Measurements from ENCODE around the gene EXOC6. TPM values are rescaled to one million over a fixed set of nuclear protein-coding genes. Genes with fewer than 3 reads are reported as not detected.
A peak's percentile ranks its signal among the peaks of the same experiment; 100 is the strongest.

EXOC6 gene
- polyA plus RNA-seq (2013, experiment 1 of 2) = 7.3 TPM
- polyA plus RNA-seq (2013, experiment 2 of 2) = 5.4 TPM

DNA sequence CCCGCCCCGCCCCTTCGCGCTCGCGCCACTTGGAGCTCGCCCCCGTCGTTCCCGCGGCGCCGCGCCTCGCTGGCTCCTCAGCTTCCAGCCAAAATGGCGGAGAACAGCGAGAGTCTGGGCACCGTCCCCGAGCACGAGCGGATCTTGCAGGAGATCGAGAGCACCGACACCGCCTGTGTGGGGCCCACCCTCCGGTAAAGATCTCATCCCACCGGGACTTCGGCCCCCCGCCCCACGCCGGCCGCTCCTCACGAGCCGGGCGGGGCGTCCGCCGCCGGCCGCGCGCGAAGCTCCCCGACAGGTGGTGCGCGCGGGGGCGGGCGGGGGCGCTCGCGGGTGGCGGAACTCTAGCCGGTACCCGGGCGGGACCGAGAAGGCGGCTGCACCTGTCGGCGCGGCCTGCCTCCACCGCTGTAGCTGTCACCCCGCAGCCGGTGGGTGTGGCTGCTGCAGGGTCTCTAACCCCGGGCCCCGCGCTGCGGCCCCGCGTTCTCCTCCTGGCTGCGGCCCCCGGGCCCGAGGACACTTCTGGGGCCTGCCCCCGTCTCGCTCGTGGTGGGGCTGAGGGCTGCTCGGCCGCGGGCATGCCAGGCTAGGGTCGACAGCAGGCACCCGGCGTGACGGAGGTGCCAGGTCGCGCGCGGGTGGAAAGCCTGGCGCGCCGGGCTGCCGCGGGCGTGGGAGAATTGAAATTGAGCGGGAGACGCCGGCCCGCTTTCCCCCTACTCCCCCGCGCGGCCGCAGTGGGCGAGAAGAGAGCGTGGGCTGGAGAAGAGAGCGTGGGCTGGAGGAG is at the start of gene EXOC6:
Gene EXOC6, plus strand, starts transcription at position 80 of the 793 bp plus-strand sequence. Its CDS starts 14 bp downstream, at position 94.
- no peaks in the 10 kb centered on the region for H3K4me1 ChIP-seq (ENCODE audit: control insufficient read depth, insufficient read depth, low read length, poor library complexity, severe bottlenecking)
- no peak within 1 kb of the TSS for H3K27ac ChIP-seq (ENCODE audit: low read depth, low read length, severe bottlenecking)
- H3K4me3 ChIP-seq (ENCODE audit: extremely low read depth, insufficient read depth, low read length, poor library complexity, severe bottlenecking) = peak within 1 kb of the TSS; percentile 78
- H3K9me3 ChIP-seq (ENCODE audit: control insufficient read depth, low read length) = peaks cover 6% of the 10 kb centered on the region
- WGBS, 2 experiments (ENCODE audit: insufficient coverage in 2 of 2) = 0% methylated on average over 49 of the region's 103 CpGs
- H3K36me3 ChIP-seq (ENCODE audit: control insufficient read depth, insufficient read depth, low read length) = no peaks in the 10 kb centered on the region

- Histone ChIP-seq H3K36me3 (ENCODE audit: control insufficient read depth, insufficient read depth, low read length) (no peaks in the 10 kb centered on the region), H3K4me3 (ENCODE audit: extremely low read depth, insufficient read depth, low read length, poor library complexity, severe bottlenecking) (no peak overlapping the region), H3K27ac (ENCODE audit: low read depth, low read length, severe bottlenecking) (no peak overlapping the region), H3K9me3 (ENCODE audit: control insufficient read depth, low read length) (no peaks in the 10 kb centered on the region), H3K4me1 (ENCODE audit: control insufficient read depth, insufficient read depth, low read length, poor library complexity, severe bottlenecking) (no peaks in the 10 kb centered on the region)
- WGBS, 2 experiments (ENCODE audit: insufficient coverage in 2 of 2) = 71% methylated on average over 1 of the region's 2 CpGs; no CpG with 5 or more reads in 1 of the 2 experiments
Observed at GRCh38 chr10:92799568-92799967, 48.8 kb upstream of the EXOC6 start.

- no peak overlapping the region for H3K4me3 ChIP-seq (ENCODE audit: extremely low read depth, insufficient read depth, low read length, poor library complexity, severe bottlenecking)
- 68 to 93% methylated on average over 2 to 4 of the region's 5 CpGs for WGBS, 2 experiments (ENCODE audit: insufficient coverage in 2 of 2)
- no peak overlapping the region for H3K27ac ChIP-seq (ENCODE audit: low read depth, low read length, severe bottlenecking)
- no peaks in the 10 kb centered on the region for H3K4me1 ChIP-seq (ENCODE audit: control insufficient read depth, insufficient read depth, low read length, poor library complexity, severe bottlenecking)
- H3K9me3 ChIP-seq (ENCODE audit: control insufficient read depth, low read length) = no peaks in the 10 kb centered on the region
- H3K36me3 ChIP-seq (ENCODE audit: control insufficient read depth, insufficient read depth, low read length) = no peaks in the 10 kb centered on the region
Observed at GRCh38 chr10:92800134-92800733, 48.1 kb upstream of the EXOC6 start.

- Histone ChIP-seq H3K27ac (ENCODE audit: low read depth, low read length, severe bottlenecking) (no peak overlapping the region), H3K4me1 (ENCODE audit: control insufficient read depth, insufficient read depth, low read length, poor library complexity, severe bottlenecking) (no peaks in the 10 kb centered on the region), H3K9me3 (ENCODE audit: control insufficient read depth, low read length) (no peaks in the 10 kb centered on the region), H3K4me3 (ENCODE audit: extremely low read depth, insufficient read depth, low read length, poor library complexity, severe bottlenecking) (no peak overlapping the region), H3K36me3 (ENCODE audit: control insufficient read depth, insufficient read depth, low read length) (no peaks in the 10 kb centered on the region)
- WGBS, 2 experiments (ENCODE audit: insufficient coverage in 2 of 2) = 75 to 100% methylated on average over 2 to 4 of the region's 9 CpGs
Observed at GRCh38 chr10:92801978-92802872, 46.1 kb upstream of the EXOC6 start.

DNA sequence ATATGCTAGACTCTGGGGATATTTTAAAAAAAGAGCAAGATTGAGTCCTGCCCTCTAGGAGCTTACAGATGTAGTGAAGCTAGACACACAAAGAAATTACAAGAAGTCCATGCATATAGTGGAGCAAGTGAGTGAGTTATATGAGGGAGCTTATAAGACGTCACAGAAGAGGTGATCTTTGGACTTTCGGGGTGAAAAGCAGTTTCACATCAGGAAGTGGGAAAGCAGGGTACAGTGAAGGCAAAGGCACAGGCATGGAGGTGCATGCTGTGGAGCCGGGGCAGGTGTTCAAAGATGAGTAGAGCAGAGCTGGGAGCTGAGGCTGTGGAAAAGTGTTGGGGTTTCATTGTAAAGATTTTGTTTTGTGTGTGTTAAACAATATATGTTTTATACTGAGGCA is 38.5 kb upstream of the EXOC6 start:
- Histone ChIP-seq H3K4me3 (ENCODE audit: extremely low read depth, insufficient read depth, low read length, poor library complexity, severe bottlenecking) (no peak overlapping the region), H3K36me3 (ENCODE audit: control insufficient read depth, insufficient read depth, low read length) (no peaks in the 10 kb centered on the region), H3K27ac (ENCODE audit: low read depth, low read length, severe bottlenecking) (no peak overlapping the region), H3K4me1 (ENCODE audit: control insufficient read depth, insufficient read depth, low read length, poor library complexity, severe bottlenecking) (no peaks in the 10 kb centered on the region), H3K9me3 (ENCODE audit: control insufficient read depth, low read length) (no peaks in the 10 kb centered on the region)
- WGBS, 2 experiments (ENCODE audit: insufficient coverage in 2 of 2) = 74 to 97% methylated on average over 3 of the region's 3 CpGs

GRCh38 chr10:92810934-92811532 is 37.3 kb upstream of the EXOC6 start:
- no peaks in the 10 kb centered on the region for H3K36me3 ChIP-seq (ENCODE audit: control insufficient read depth, insufficient read depth, low read length)
- no peaks in the 10 kb centered on the region for H3K4me1 ChIP-seq (ENCODE audit: control insufficient read depth, insufficient read depth, low read length, poor library complexity, severe bottlenecking)
- WGBS, 2 experiments (ENCODE audit: insufficient coverage in 2 of 2) = no CpG with 5 or more reads among the region's 4 CpGs
- no peak overlapping the region for H3K27ac ChIP-seq (ENCODE audit: low read depth, low read length, severe bottlenecking)
- H3K9me3 ChIP-seq (ENCODE audit: control insufficient read depth, low read length) = no peaks in the 10 kb centered on the region
- H3K4me3 ChIP-seq (ENCODE audit: extremely low read depth, insufficient read depth, low read length, poor library complexity, severe bottlenecking) = no peak overlapping the region

GRCh38 chr10:92811986-92812385 is 36.3 kb upstream of the EXOC6 start:
- WGBS, 2 experiments (ENCODE audit: insufficient coverage in 2 of 2) = 73 to 100% methylated on average over 1 of the region's 1 CpG
- Histone ChIP-seq H3K9me3 (ENCODE audit: control insufficient read depth, low read length) (no peaks in the 10 kb centered on the region), H3K4me3 (ENCODE audit: extremely low read depth, insufficient read depth, low read length, poor library complexity, severe bottlenecking) (no peak overlapping the region)

DNA sequence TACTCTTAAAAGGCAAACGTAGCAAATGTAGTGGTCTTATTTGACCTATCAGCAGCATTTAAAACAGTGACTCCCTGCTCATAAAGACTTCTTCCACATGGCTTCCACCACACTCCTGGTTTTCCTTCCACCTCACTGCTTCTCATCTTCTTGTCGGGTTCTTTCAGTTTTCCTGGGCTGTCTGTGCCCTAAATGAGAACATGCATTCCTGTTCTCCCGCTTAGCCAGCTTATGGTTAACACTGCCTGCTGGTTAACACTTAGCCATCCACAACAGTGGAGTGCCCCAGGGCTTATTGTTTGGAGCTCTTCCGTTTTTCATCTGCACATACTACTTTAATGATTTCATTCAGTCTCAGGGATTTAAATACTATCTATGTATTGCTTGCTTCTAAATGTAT is 34.3 kb upstream of the EXOC6 start:
- Histone ChIP-seq H3K9me3 (ENCODE audit: control insufficient read depth, low read length) (no peaks in the 10 kb centered on the region), H3K36me3 (ENCODE audit: control insufficient read depth, insufficient read depth, low read length) (no peaks in the 10 kb centered on the region), H3K4me3 (ENCODE audit: extremely low read depth, insufficient read depth, low read length, poor library complexity, severe bottlenecking) (no peak overlapping the region), H3K4me1 (ENCODE audit: control insufficient read depth, insufficient read depth, low read length, poor library complexity, severe bottlenecking) (no peaks in the 10 kb centered on the region), H3K27ac (ENCODE audit: low read depth, low read length, severe bottlenecking) (no peak overlapping the region)
- 86 to 93% methylated on average over 2 to 3 of the region's 4 CpGs for WGBS, 2 experiments (ENCODE audit: insufficient coverage in 2 of 2)

More at GRCh38 chr10:92811986-92812385, 36.3 kb upstream of the EXOC6 start:
- Histone ChIP-seq H3K27ac (ENCODE audit: low read depth, low read length, severe bottlenecking) (no peak overlapping the region), H3K36me3 (ENCODE audit: control insufficient read depth, insufficient read depth, low read length) (no peaks in the 10 kb centered on the region), H3K4me1 (ENCODE audit: control insufficient read depth, insufficient read depth, low read length, poor library complexity, severe bottlenecking) (no peaks in the 10 kb centered on the region)

DNA sequence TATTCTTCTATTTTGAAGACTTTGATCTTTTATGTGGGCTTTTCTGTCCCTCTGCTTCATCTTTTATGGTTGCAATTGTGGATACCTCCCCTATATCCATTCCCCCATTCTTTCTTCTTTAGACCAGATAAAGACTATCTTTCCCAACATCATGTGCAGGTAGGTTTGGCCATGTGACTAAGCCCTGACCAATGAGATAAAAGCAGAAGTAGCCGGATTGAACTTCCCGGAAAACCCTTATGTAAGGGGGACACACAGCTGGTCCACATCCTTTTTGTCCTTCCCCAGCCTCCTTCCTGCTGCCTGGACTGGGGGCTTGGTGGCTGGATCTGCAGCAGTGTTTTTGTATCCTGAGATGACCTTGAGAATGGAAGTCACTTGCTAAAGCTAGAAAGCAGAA is 33.5 kb upstream of the EXOC6 start:
- Histone ChIP-seq H3K36me3 (ENCODE audit: control insufficient read depth, insufficient read depth, low read length) (no peaks in the 10 kb centered on the region), H3K9me3 (ENCODE audit: control insufficient read depth, low read length) (no peaks in the 10 kb centered on the region), H3K4me3 (ENCODE audit: extremely low read depth, insufficient read depth, low read length, poor library complexity, severe bottlenecking) (no peak overlapping the region), H3K4me1 (ENCODE audit: control insufficient read depth, insufficient read depth, low read length, poor library complexity, severe bottlenecking) (no peaks in the 10 kb centered on the region), H3K27ac (ENCODE audit: low read depth, low read length, severe bottlenecking) (no peak overlapping the region)
- WGBS, 2 experiments (ENCODE audit: insufficient coverage in 2 of 2) = 96% methylated on average over 2 of the region's 2 CpGs; no CpG with 5 or more reads in 1 of the 2 experiments

GRCh38 chr10:92816091-92816531 is 32.2 kb upstream of the EXOC6 start:
- no peaks in the 10 kb centered on the region for H3K4me1 ChIP-seq (ENCODE audit: control insufficient read depth, insufficient read depth, low read length, poor library complexity, severe bottlenecking)
- no CpG with 5 or more reads among the region's 1 CpG for WGBS, 2 experiments (ENCODE audit: insufficient coverage in 2 of 2)
- no peaks in the 10 kb centered on the region for H3K36me3 ChIP-seq (ENCODE audit: control insufficient read depth, insufficient read depth, low read length)
- H3K4me3 ChIP-seq (ENCODE audit: extremely low read depth, insufficient read depth, low read length, poor library complexity, severe bottlenecking) = no peak overlapping the region
- no peaks in the 10 kb centered on the region for H3K9me3 ChIP-seq (ENCODE audit: control insufficient read depth, low read length)
- no peak overlapping the region for H3K27ac ChIP-seq (ENCODE audit: low read depth, low read length, severe bottlenecking)

All from mesodermal cell (in vitro differentiated cells).